IPS DF 6.9 (cell line): ENCODE data around the gene DYRK2.

ENCODE experiments used
- DNase-seq: peaks from one replicate; pipeline ENCODE4 v3.0.0-alpha.2; 2013; ENCODE audit warnings: low read depth, low spot score
- H3K27ac ChIP-seq: one replicate; pipeline ENCODE4 v1.5.1; 2013; ENCODE audit warnings: low read length, control low read depth
- H3K27me3 ChIP-seq: 2 replicates; pipeline ENCODE4 v1.6.1; 2013; ENCODE audit warnings: mild to moderate bottlenecking, low read length; ENCODE audit not compliant: control insufficient read depth, insufficient read depth
- H3K36me3 ChIP-seq: 2 replicates; pipeline ENCODE4 v1.6.1; 2013; ENCODE audit warnings: low read length; ENCODE audit not compliant: control insufficient read depth, insufficient read depth
- H3K4me1 ChIP-seq: 2 replicates; pipeline ENCODE4 v1.6.1; 2013; ENCODE audit warnings: low read length; ENCODE audit not compliant: control insufficient read depth, insufficient read depth
- H3K4me3 ChIP-seq: 2 replicates; pipeline ENCODE4 v1.5.1; 2013; ENCODE audit warnings: mild to moderate bottlenecking, low read length
- H3K9me3 ChIP-seq: 2 replicates; pipeline ENCODE4 v1.6.1; 2013; ENCODE audit warnings: low read length, inconsistent platforms; ENCODE audit not compliant: control insufficient read depth, insufficient read depth
- WGBS: extraction: QIAGEN DNeasy Blood & Tissue Kit; methylation state at CpG from one replicate; pipeline ENCODE4 v1.1.7; 2013; ENCODE audit warnings: mixed read lengths, missing lambda C conversion rate; ENCODE audit not compliant: insufficient read length, insufficient coverage; 5-methylcytosine and 5-hydroxymethylcytosine counted together

Gene DYRK2

DNA sequence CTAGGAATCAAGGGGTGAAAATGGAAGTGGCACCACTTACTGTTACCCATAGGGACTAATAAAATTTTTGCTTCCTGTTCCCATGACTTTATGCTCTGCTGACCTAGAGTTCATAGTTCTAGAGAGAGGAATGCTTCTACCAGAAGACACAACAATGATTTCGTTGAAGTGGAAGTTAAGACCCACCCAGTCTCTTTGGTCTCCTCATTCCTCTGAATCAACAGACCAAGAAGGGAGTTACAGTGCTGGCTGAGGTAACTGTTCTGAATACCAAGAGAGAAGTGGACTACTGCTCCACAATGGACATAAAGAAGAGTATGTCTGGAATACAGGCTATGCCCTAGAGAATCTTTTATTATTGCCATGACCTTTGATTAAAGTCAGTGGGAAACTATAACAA, 23.5 kb upstream of the DYRK2 start:
- no peaks in the 10 kb centered on the region for H3K4me1 ChIP-seq
- no peak overlapping the region for H3K27ac ChIP-seq
- no peaks in the 10 kb centered on the region for H3K9me3 ChIP-seq
- DNase-seq: no peak
- no peaks in the 10 kb centered on the region for H3K36me3 ChIP-seq
- H3K27me3 ChIP-seq: no peaks in the 10 kb centered on the region
- no CpG with 5 or more reads among the region's 1 CpG for WGBS
- no peak overlapping the region for H3K4me3 ChIP-seq

DNA sequence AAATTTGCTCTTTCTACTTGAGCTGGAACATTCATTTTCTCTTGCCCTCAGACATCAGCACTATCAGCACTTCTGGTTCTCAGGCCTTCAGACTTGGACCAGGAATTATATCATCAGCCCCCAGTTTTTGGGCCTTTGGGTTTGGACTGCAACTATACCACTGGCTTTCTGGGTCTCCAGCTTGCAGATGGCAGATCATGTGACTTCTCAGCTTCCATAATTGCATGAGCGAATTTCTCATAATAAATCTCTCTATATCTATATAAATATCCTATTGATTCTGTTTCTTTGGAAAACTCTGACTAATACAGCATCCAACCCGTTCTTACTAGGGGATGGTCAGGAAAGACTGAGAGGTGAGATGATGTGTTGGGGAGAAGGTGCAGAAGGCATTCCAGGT, 22.4 kb upstream of the DYRK2 start:
- no peak for DNase-seq
- no peaks in the 10 kb centered on the region for H3K27me3 ChIP-seq
- no peak overlapping the region for H3K27ac ChIP-seq
- H3K9me3 ChIP-seq: no peaks in the 10 kb centered on the region
- no peaks in the 10 kb centered on the region; the same call in 1 of the 2 replicates for H3K4me1 ChIP-seq
- H3K4me3 ChIP-seq: no peak overlapping the region
- H3K36me3 ChIP-seq: no peaks in the 10 kb centered on the region
- WGBS: no CpG with 5 or more reads among the region's 2 CpGs

GRCh38 chr12:67630373-67631088, 18.0 kb upstream of the DYRK2 start:
- Histone ChIP-seq H3K27me3 (no peaks in the 10 kb centered on the region), H3K4me1 (peaks cover 3% of the 10 kb centered on the region), H3K27ac (no peak overlapping the region), H3K4me3 (no peak overlapping the region), H3K9me3 (no peaks in the 10 kb centered on the region), H3K36me3 (no peaks in the 10 kb centered on the region)
- WGBS: no CpG with 5 or more reads among the region's 7 CpGs
- DNase-seq: no peak

- Histone ChIP-seq H3K36me3 (no peaks in the 10 kb centered on the region), H3K27ac (no peak overlapping the region), H3K4me3 (no peak overlapping the region), H3K27me3 (no peaks in the 10 kb centered on the region), H3K4me1 (peaks cover 3% of the 10 kb centered on the region), H3K9me3 (no peaks in the 10 kb centered on the region)
- DNase-seq: no peak
- WGBS: no CpG with 5 or more reads among the region's 3 CpGs
Measured at GRCh38 chr12:67632005-67632404, 16.5 kb upstream of the DYRK2 start.

DNA sequence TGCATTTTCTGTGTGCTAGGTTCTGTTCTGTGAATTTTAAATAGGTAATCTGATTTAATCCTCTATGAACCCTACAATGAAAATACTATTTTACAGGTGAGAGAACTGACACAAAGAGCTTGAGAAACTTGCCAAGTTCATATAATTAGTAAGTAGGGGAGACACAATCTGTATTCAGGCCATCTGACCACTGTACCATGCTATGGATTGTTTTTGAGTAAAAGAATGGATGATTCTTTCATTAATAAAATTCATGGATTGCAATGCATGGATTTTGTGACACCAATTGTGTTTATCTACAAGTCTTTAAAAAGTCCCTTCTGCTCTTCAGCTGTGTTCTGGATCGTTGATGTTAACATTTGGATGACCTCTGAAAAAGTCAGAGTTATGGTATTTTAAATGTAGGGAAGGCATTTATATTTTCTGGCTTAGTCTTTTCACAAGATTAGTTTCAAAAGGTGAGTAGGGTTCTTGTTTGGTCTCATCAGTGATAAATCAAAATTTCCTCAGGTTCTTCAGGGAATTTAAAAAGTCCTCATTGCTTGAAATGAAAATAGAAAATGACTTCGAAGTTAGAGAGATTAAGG, 15.4 kb upstream of the DYRK2 start:
- H3K27me3 ChIP-seq: no peaks in the 10 kb centered on the region
- no peak overlapping the region for H3K27ac ChIP-seq
- no peak overlapping the region for H3K4me3 ChIP-seq
- no CpG with 5 or more reads among the region's 2 CpGs for WGBS
- peaks cover 3% of the 10 kb centered on the region for H3K4me1 ChIP-seq
- no peak for DNase-seq
- H3K9me3 ChIP-seq: no peaks in the 10 kb centered on the region
- H3K36me3 ChIP-seq: no peaks in the 10 kb centered on the region

- Histone ChIP-seq H3K9me3 (no peaks in the 10 kb centered on the region), H3K4me3 (no peak overlapping the region), H3K4me1 (peaks cover 3% of the 10 kb centered on the region), H3K27ac (no peak overlapping the region), H3K36me3 (no peaks in the 10 kb centered on the region), H3K27me3 (no peaks in the 10 kb centered on the region)
- WGBS: no CpG with 5 or more reads among the region's 2 CpGs
- no peak for DNase-seq
Measured at GRCh38 chr12:67633708-67634107, 14.8 kb upstream of the DYRK2 start.

DNA sequence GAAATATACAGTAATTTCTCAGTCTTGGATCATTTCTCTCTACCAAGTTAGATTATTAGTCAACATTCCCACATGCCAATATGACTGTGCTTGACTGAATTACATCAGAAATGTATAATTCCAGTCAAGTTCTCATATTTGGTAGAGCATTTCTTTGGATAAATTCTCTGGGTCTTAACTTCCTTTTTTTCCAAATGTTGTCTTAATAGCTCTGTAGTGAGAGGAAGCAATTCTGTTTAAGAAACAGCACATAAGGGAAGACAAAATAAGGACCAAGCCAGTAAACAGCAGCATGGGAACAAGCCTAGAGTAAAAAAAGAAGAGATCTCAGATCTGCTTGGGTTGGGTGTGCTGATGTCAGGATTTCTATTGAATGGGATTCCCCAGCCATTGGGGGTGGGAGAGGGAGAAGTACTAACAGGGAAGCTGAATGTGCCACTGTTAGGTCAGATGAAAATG, 14.2 kb upstream of the DYRK2 start:
- Histone ChIP-seq H3K9me3 (no peaks in the 10 kb centered on the region), H3K27ac (no peak overlapping the region), H3K27me3 (no peaks in the 10 kb centered on the region), H3K4me3 (no peak overlapping the region), H3K4me1 (peaks cover 3% of the 10 kb centered on the region), H3K36me3 (no peaks in the 10 kb centered on the region)
- DNase-seq: no peak

GRCh38 chr12:67637718-67638117, 10.8 kb upstream of the DYRK2 start:
- no peaks in the 10 kb centered on the region for H3K9me3 ChIP-seq
- H3K4me1 ChIP-seq: peaks cover 3% of the 10 kb centered on the region
- H3K27me3 ChIP-seq: no peaks in the 10 kb centered on the region
- WGBS: no CpG with 5 or more reads among the region's 3 CpGs
- DNase-seq: no peak
- no peaks in the 10 kb centered on the region for H3K36me3 ChIP-seq
- no peak overlapping the region for H3K4me3 ChIP-seq
- H3K27ac ChIP-seq: no peak overlapping the region

GRCh38 chr12:67638694-67639093, 9.9 kb upstream of the DYRK2 start:
- Histone ChIP-seq H3K27ac (no peak overlapping the region), H3K36me3 (no peaks in the 10 kb centered on the region), H3K4me1 (peaks cover 3% of the 10 kb centered on the region), H3K27me3 (no peaks in the 10 kb centered on the region), H3K4me3 (no peak overlapping the region), H3K9me3 (no peaks in the 10 kb centered on the region)
- no CpG with 5 or more reads among the region's 1 CpG for WGBS
- DNase-seq: no peak

- Histone ChIP-seq H3K36me3 (no peaks in the 10 kb centered on the region), H3K4me1 (no peaks in the 10 kb centered on the region; the same call in 1 of the 2 replicates), H3K27me3 (no peaks in the 10 kb centered on the region), H3K9me3 (no peaks in the 10 kb centered on the region), H3K27ac (no peak overlapping the region), H3K4me3 (no peak overlapping the region)
- no CpG with 5 or more reads among the region's 2 CpGs for WGBS
- DNase-seq: no peak
Measured at GRCh38 chr12:67640863-67641262, 7.7 kb upstream of the DYRK2 start.

DNA sequence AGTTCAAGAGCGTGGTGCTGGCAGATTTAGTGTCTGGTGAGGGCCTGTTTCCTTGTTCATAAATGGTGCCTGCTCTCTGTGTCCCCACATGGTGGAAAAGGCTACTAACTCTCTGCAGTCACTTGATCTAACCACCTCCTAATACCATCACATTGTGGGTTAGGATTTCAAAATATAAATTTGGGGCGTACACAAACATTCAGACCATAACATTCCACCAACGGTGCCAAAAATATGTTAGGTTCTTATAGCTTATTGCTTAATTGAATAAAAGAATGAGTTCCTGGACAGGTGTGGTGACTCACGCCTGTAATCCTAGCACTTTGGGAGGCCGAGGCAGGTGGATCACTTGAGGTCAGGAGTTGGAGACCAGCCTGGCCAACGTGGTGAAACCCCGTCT, 3.4 kb upstream of the DYRK2 start:
- no peak for DNase-seq
- no peak overlapping the region for H3K27ac ChIP-seq
- H3K36me3 ChIP-seq: no peaks in the 10 kb centered on the region
- H3K4me1 ChIP-seq: peaks cover 1% of the 10 kb centered on the region; the same call in 1 of the 2 replicates
- no peak overlapping the region for H3K4me3 ChIP-seq
- WGBS: no CpG with 5 or more reads among the region's 7 CpGs
- H3K9me3 ChIP-seq: no peaks in the 10 kb centered on the region
- H3K27me3 ChIP-seq: no peaks in the 10 kb centered on the region
